22Rv1 (cell line): Measurements from ENCODE around the gene BORCS5.

Experiments used
- ZFX ChIP-seq: fragments of 450-650 bp; IDR thresholded peaks from 2 replicates; pipeline ENCODE4 v1.6.1; 2017; ENCODE audit warnings: antibody characterized with exemption, borderline replicate concordance
- TF ChIP-seq, protein P1 (sequence below): fragments of 450-650 bp; IDR thresholded peaks from 2 replicates; pipeline ENCODE4 v1.5.1; 2017; ENCODE audit warnings: mild to moderate bottlenecking

GRCh38 chr12:12449533-12450025 is 92.7 kb downstream of the BORCS5 start:
- TF ChIP-seq, protein P1, sequence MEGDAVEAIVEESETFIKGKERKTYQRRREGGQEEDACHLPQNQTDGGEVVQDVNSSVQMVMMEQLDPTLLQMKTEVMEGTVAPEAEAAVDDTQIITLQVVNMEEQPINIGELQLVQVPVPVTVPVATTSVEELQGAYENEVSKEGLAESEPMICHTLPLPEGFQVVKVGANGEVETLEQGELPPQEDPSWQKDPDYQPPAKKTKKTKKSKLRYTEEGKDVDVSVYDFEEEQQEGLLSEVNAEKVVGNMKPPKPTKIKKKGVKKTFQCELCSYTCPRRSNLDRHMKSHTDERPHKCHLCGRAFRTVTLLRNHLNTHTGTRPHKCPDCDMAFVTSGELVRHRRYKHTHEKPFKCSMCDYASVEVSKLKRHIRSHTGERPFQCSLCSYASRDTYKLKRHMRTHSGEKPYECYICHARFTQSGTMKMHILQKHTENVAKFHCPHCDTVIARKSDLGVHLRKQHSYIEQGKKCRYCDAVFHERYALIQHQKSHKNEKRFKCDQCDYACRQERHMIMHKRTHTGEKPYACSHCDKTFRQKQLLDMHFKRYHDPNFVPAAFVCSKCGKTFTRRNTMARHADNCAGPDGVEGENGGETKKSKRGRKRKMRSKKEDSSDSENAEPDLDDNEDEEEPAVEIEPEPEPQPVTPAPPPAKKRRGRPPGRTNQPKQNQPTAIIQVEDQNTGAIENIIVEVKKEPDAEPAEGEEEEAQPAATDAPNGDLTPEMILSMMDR: no peak
- TF ChIP-seq ZFX: no peak
